Activated CD8-positive, alpha-beta T cell treated with anti-CD3 and anti-CD28 coated beads for 36 hours (primary cell): ENCODE data around the gene HOXD10. TPM values are rescaled to one million over a fixed set of nuclear protein-coding genes. Genes with fewer than 3 reads are reported as not detected.

Experiments used
- ATAC-seq: fragments of 200-7000 bp; cut with Tn5 transposase; one replicate; pipeline ENCODE4 v1.10.0; 2021; ENCODE audit warnings: mild to moderate bottlenecking, moderate library complexity
- CTCF ChIA-PET: fragments of 350-600 bp; sonication (Branson Sonifier 250); formaldehyde crosslinking; loops from one replicate; lab custom pipeline; 2021; ENCODE audit warnings: antibody characterized with exemption; lab: Charles Lee
- POLR2A ChIA-PET: fragments of 350-600 bp; sonication (Branson Sonifier 250); formaldehyde crosslinking; loops from one replicate; lab custom pipeline; 2021; ENCODE audit warnings: antibody characterized with exemption; lab: Charles Lee
- DNase-seq: peaks from one replicate; pipeline ENCODE4 v3.0.0-alpha.2; 2020
- H3K27ac Mint-ChIP-seq: one replicate; pipeline ENCODE4 v1.8.0; 2021; ENCODE audit warnings: mild to moderate bottlenecking, mixed read lengths
- H3K27me3 Mint-ChIP-seq: one replicate; pipeline ENCODE4 v1.8.0; 2021; ENCODE audit warnings: mixed read lengths
- H3K36me3 Mint-ChIP-seq: one replicate; pipeline ENCODE4 v1.8.0; 2021; ENCODE audit warnings: low read depth, mixed read lengths
- H3K4me1 Mint-ChIP-seq: one replicate; pipeline ENCODE4 v1.8.0; 2021; ENCODE audit warnings: low read depth, mixed read lengths
- H3K4me3 Mint-ChIP-seq: one replicate; pipeline ENCODE4 v1.8.0; 2021; ENCODE audit warnings: mild to moderate bottlenecking, moderate library complexity, mixed read lengths
- H3K9me3 Mint-ChIP-seq: one replicate; pipeline ENCODE4 v1.8.0; 2021; ENCODE audit warnings: mixed read lengths
- CTCF ChIP-seq: fragments of 200-600 bp; IDR thresholded peaks from one replicate; pipeline ENCODE4 v1.8.0; 2022; ENCODE audit warnings: antibody characterized with exemption, mild to moderate bottlenecking
- intact Hi-C: fragments of 100-400 bp; cut with micrococcal nuclease; formaldehyde crosslinking; loops from one replicate; pipeline ENCODE4 v1.10.0; 2022
- total RNA-seq, 2 experiments: library from RNA; stranded (reverse); gene quantifications; one replicate each; pipeline ENCODE4 v1.2.3, GENCODE V29; 2021

HOXD10 gene
- total RNA-seq = not detected

DNA sequence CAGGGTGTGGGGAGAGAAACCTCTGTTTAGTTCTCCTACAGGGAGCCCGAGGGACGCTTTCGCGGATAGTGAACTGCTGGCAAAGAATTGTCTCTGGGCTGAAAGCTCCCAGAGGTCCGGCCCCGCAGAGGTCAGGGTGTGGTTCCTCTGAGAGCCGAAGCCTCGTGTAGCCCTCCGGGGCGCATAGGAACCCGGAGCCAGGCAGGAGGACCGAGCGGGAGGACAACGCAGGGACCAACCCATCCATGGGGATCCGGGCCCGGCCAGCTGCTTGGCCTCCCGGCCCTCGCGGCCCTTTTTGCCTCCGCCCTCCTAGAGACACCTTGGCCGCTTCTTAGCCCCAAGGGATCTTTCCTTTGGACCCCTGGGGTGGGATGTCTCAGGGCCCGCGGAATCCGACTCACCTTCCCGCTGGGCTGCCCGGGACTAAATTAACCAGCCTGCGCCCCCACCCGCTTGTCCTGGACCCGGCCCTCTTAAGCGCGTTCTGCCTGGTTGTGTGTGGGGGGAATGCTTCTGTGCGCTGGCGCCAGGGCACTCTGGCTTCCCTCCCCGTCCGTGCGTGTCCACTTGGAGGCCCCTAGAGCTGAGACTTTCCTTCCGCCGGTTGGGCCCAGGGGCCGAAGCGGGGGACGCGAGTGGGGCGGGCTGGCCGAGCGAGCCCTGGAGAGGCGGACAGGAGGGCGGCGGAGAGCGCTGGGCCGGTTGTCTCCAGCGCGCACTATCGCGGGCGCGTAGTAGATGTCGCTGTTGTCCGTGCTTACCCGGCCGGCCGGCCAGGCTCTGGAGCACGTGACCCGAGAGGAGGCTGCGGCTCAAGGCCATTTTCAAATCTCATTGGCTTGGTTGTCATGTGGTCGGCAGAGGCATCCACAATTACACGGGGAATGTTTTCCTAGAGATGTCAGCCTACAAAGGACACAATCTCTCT is at the start of gene HOXD10:
TSS of gene HOXD10 (plus strand) at position 896 of the 931 bp plus-strand sequence. CDS start 56 bp downstream, outside the sequence.
- peaks cover 6% of the 10 kb centered on the region for H3K9me3 Mint-ChIP-seq
- H3K27me3 Mint-ChIP-seq = peaks cover 89% of the 10 kb centered on the region
- ChIA-PET POLR2A (no interaction called here), CTCF (interaction anchor here (5.2 kb wide), 1 partner anchor 11 kb away, joined by 28 read pairs; no protein-coding TSS in a partner anchor)
- H3K4me1 Mint-ChIP-seq = peaks cover 5% of the 10 kb centered on the region
- H3K4me3 Mint-ChIP-seq = no peak within 1 kb of the TSS
- intact Hi-C loops = no loop called here
- no peak for TF ChIP-seq CTCF
- ATAC-seq (no peak), DNase-seq (no peak)
- no peak within 1 kb of the TSS for H3K27ac Mint-ChIP-seq
- no peaks in the 10 kb centered on the region for H3K36me3 Mint-ChIP-seq

DNA sequence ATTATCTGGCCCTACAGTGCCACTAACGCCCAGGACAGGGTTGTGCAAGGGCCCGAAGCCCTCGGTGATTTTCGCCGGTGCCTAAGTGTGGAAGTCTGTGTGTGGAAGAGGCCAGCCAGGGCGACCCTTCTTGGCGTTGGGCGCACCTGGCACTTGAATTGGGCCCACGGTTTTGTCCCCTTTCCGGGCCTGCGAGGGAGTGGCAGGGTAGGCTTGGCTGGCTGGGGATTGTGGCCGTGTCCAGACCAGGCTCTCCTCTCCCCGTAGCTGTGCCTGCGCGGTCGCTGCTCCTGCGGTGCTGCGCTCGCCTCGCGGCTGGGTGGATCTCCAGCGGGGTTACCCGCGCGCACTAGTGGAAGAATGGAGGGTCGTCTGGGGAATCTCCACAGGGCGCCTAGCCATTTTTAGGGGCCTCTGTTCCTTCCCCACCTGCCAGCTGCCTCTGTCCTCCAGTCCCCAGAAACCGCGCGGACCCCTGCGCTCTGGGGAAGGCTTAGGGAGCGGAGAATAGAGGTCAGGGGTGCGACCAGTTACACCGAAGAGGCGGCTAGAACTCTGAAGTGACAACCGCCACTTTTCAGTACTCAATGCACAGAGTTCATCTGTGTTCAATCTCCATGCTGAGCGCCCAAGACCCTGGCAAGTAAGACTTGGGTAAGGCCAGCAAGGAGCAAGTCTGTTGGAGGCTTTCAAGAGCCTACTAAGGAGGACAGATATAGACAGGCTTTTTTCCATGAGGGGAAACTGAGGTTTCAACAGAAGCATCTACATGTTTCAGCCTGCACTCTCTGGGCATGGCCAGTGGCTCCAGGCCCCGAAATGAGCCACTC is 48.8 kb upstream of the HOXD10 start:
- H3K27ac Mint-ChIP-seq = no peak overlapping the region
- ChIA-PET CTCF (no interaction called here), POLR2A (no interaction called here)
- intact Hi-C loops = no loop called here
- no peak for DNase-seq
- TF ChIP-seq CTCF = no peak
- H3K4me3 Mint-ChIP-seq = no peak overlapping the region
- no peaks in the 10 kb centered on the region for H3K36me3 Mint-ChIP-seq
- peaks cover 8% of the 10 kb centered on the region for H3K4me1 Mint-ChIP-seq
- H3K9me3 Mint-ChIP-seq = no peaks in the 10 kb centered on the region
- no peak for ATAC-seq
- peaks cover 74% of the 10 kb centered on the region for H3K27me3 Mint-ChIP-seq

- DNase-seq (no peak), ATAC-seq (no peak)
- Mint-ChIP-seq H3K27ac (no peak overlapping the region), H3K4me3 (no peak overlapping the region), H3K4me1 (peaks cover 8% of the 10 kb centered on the region), H3K27me3 (peaks cover 76% of the 10 kb centered on the region), H3K9me3 (no peaks in the 10 kb centered on the region), H3K36me3 (no peaks in the 10 kb centered on the region)
- CTCF ChIA-PET = no interaction called here
- POLR2A ChIA-PET = no interaction called here
- TF ChIP-seq CTCF = no peak
- intact Hi-C loops = no loop called here
Measured at GRCh38 chr2:176068419-176068832, 48.2 kb upstream of the HOXD10 start.

DNA sequence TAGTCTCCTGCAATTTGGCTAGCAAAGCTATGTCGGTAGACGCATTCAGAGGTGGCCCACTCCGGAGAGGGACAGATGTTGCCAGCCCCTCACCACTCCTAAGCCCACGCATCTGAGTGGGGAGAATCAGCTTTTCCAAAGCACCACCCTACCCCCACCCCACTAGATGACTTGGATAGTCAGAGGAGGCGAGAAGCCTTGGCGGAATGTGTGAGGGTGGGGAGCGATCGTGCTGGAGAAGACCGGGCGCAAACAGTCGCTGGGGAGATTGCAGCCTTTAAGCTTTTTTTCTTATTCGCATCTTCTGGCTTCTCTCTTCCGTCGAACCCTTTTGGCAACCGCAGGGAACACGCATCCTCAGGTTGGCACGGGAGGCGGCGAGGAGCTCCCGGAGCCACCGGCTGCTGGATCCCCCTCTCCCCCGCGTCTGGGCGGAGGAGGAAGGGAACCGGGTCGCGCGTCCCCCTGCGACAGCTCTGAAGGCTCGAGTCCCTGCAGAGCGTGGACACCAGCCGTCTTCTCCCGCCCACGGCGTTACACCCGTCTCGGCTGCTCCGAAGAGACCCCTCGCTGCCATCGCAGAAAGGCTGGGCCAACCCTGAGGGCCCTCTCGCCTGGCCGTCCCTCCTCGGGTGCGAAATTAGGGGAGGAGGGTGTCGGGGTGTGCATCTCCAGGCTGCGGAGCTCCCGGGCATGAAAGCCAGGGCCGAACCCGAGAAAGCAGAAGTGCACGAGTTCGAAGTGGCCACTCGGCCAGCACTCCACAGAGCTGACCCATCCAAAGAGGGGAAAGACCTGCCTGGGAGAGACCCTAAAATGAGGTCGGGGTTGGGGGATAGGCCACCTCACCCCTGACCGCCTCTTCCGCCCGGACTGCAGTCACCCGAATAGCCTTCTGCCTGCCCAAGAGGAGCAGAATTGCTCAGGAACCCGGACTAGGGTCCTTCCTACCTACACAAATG is 45.0 kb upstream of the HOXD10 start:
- Mint-ChIP-seq H3K36me3 (no peaks in the 10 kb centered on the region), H3K27me3 (peaks cover 84% of the 10 kb centered on the region), H3K4me1 (peaks cover 8% of the 10 kb centered on the region), H3K27ac (no peak overlapping the region), H3K4me3 (no peak overlapping the region), H3K9me3 (peaks cover 5% of the 10 kb centered on the region)
- no peak for ATAC-seq
- DNase-seq = no peak
- ChIA-PET CTCF (interaction anchor here (1.1 kb wide), 1 partner anchor 26 kb away, joined by 4 read pairs; no protein-coding TSS in a partner anchor), POLR2A (interaction anchor here (0.9 kb wide), 1 partner anchor 10 kb away, joined by 3 read pairs; no protein-coding TSS in a partner anchor)
- intact Hi-C loops = no loop called here
- no peak for TF ChIP-seq CTCF
